Upper lobe of left lung (tissue), 4 donors: ENCODE results near the gene AKT1.

Experiments used
- EP300 ChIP-seq, 4 donors: sonication (generic); formaldehyde crosslinking; IDR thresholded peaks; one replicate each; pipeline ENCODE4 v1.5.1; 2017; ENCODE audit warnings: antibody characterized with exemption in 4 of 4, control low read depth in 2 of 4
- POLR2A ChIP-seq, 4 donors: fragments of 450-650 bp; IDR thresholded peaks; one replicate each; pipeline ENCODE4 v1.5.1; 2016 to 2017; ENCODE audit warnings: antibody characterized with exemption in 4 of 4, mild to moderate bottlenecking in 2 of 4
- POLR2AphosphoS5 ChIP-seq, 2 donors: sonication (generic); formaldehyde crosslinking; IDR thresholded peaks; one replicate each; pipeline ENCODE4 v1.5.1; 2017; ENCODE audit warnings: antibody characterized with exemption in 2 of 2
- TF ChIP-seq, protein P1 (sequence below), 6 experiments: fragments of 450-650 bp in 4 of 6; fragments of 200-600 bp in 2 of 6; sonication (generic) in 2 of 6; IDR thresholded peaks; one replicate each; pipeline ENCODE4 v1.5.1; 2016 to 2019; ENCODE audit warnings: antibody characterized with exemption in 6 of 6

DNA sequence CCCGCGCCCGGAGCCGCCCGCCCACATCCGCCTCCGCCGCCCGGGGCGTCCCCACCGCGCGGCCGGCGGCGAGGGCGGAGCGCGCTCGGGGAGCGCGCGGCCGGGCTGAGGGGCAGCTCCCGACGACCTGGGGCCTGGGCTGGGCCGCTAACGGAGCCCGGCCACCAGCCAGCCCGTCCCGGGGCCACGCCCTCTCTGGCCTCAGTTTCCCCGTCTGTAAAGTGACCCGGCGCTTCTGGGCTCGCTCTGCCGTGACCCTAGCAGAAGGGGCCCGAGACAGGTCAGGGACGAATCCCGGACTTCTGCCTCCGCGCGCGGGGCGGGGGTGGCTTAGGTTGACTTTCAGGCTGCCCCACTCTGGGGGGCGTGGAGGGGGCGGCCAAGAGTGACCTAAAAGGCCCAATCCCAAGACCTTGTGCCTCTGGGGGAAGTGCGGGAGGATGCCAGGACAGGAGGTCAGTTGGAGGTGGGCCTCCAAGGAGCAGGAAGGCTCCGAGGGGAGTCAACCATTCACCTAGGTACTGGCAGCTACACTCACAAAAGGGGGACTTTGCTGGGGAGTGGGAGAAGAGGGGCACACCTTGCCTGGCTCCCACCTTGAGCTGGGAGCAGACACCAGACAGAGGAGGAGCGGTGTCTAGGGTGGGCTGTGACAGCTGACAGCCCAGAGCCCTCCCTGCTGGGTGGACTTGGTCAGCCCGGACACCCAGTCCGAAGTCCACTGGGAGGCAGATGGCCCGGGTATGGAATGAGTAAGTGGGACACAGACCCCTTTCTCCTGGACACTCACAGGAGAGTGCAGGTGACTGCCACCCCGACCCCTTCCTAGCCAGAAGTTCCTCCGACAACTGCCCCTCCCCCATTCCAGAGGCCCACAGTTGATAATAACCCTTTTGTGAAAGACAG is 486 bp upstream of the AKT1 start:
- TF ChIP-seq EP300 (IDR thresholded peaks at IDR 0.05): no peak
- TF ChIP-seq, protein P1, sequence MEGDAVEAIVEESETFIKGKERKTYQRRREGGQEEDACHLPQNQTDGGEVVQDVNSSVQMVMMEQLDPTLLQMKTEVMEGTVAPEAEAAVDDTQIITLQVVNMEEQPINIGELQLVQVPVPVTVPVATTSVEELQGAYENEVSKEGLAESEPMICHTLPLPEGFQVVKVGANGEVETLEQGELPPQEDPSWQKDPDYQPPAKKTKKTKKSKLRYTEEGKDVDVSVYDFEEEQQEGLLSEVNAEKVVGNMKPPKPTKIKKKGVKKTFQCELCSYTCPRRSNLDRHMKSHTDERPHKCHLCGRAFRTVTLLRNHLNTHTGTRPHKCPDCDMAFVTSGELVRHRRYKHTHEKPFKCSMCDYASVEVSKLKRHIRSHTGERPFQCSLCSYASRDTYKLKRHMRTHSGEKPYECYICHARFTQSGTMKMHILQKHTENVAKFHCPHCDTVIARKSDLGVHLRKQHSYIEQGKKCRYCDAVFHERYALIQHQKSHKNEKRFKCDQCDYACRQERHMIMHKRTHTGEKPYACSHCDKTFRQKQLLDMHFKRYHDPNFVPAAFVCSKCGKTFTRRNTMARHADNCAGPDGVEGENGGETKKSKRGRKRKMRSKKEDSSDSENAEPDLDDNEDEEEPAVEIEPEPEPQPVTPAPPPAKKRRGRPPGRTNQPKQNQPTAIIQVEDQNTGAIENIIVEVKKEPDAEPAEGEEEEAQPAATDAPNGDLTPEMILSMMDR (IDR thresholded peaks at IDR 0.05): peak in 1 of 6 experiments; percentile 20
- TF ChIP-seq POLR2A (IDR thresholded peaks at IDR 0.05): peak in 3 of 4 donors; percentile 37 to 83 (median 65)
- peak; percentile 39 to 50 for TF ChIP-seq POLR2AphosphoS5 (IDR thresholded peaks at IDR 0.05)
